Mesodermal cell (in vitro differentiated cells): ENCODE results near the gene RPL13.

Experiments used
- H3K27ac ChIP-seq: 2 replicates; pipeline ENCODE4 v1.7.0; 2013; ENCODE audit warnings: mild to moderate bottlenecking, low read depth, low read length, moderate library complexity; ENCODE audit not compliant: severe bottlenecking
- H3K36me3 ChIP-seq: 2 replicates; pipeline ENCODE4 v1.7.1; 2013; ENCODE audit warnings: mild to moderate bottlenecking, low read length, moderate library complexity; ENCODE audit not compliant: control insufficient read depth, insufficient read depth
- H3K4me1 ChIP-seq: one replicate; pipeline ENCODE4 v1.7.1; 2013; ENCODE audit warnings: mild to moderate bottlenecking, low read length; ENCODE audit not compliant: insufficient read depth, control insufficient read depth, poor library complexity, severe bottlenecking
- H3K4me3 ChIP-seq: 2 replicates; pipeline ENCODE4 v1.7.0; 2013; ENCODE audit warnings: low read length, control low read depth, mild to moderate bottlenecking; ENCODE audit not compliant: insufficient read depth, poor library complexity, severe bottlenecking; ENCODE audit errors: extremely low read depth
- H3K9me3 ChIP-seq: 2 replicates; pipeline ENCODE4 v1.7.1; 2013; ENCODE audit warnings: mild to moderate bottlenecking, low read length, moderate library complexity; ENCODE audit not compliant: control insufficient read depth
- WGBS, 2 experiments: methylation state at CpG; one replicate each; pipeline ENCODE4 v1.1.5; 2013; ENCODE audit warnings: missing lambda C conversion rate in 2 of 2; ENCODE audit not compliant: insufficient coverage in 2 of 2; 5-methylcytosine and 5-hydroxymethylcytosine counted together

The RPL13 gene

DNA sequence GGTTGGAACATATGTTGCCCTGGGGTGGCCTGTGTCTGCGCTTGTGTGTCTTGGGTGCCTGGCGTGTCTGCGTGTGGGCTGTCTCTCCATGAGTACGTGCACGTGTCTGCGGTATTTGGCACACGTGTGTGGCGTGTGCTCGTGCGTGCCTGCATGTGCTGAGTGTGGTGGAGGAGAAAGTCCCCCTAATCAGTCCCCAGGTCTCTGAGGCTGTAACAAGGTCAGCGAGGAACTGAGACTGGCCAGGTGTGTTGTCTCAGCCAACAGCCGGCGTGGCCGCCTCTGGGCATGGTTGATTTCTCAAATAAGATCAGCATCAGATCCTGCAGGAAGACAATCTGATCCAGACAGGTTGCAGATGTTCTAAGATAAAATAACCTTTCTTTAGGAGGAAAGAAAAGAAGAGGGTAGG is 11.6 kb downstream of the RPL13 start:
- Histone ChIP-seq H3K9me3 (no peaks in the 10 kb centered on the region), H3K4me3 (no peak overlapping the region), H3K4me1 (peaks cover 10% of the 10 kb centered on the region), H3K36me3 (no peaks in the 10 kb centered on the region), H3K27ac (no peak overlapping the region)
- 94 to 99% methylated on average over 11 to 14 of the region's 14 CpGs for WGBS, 2 experiments

DNA sequence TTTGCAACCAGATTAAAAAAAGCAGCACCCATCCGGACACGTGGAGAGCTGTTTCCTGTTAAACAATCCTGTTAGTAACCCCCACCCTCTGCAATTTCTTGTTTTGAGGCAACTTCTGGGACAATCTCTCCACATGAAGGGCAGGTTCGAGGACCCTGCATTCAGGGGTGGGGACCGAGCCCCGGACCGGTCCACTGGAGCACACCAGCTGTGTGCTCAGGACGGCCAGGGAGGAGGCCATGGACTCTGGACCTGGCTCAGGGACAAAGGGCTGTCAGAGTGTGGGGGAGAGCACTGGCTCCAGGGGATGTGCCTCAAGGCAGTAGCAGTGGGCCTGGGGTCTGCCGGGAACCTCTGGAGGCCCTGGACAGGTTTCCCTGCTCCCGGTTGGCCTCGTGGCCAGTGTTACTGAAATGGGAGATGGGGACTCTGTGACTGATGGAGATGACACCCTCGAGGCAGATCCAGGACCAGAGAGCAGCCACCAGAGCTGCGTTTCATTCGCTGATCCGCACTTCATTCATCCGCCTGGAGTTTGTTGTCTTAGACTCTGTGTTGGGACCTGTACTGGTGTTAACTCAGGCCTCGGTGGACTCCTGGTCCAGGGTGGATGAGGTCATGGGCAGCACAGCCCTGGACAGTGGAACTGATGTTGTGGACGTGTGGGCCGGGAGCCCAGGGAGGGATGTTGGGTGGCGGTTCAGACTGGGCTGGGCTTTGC is 12.2 kb downstream of the RPL13 start:
- Histone ChIP-seq H3K36me3 (no peaks in the 10 kb centered on the region), H3K4me1 (peaks cover 10% of the 10 kb centered on the region), H3K4me3 (no peak overlapping the region), H3K9me3 (no peaks in the 10 kb centered on the region), H3K27ac (no peak overlapping the region)
- WGBS, 2 experiments, result 91 to 94% methylated on average over 19 of the region's 19 CpGs

GRCh38 chr16:89573826-89574680 is 13.6 kb downstream of the RPL13 start:
- Histone ChIP-seq H3K36me3 (no peaks in the 10 kb centered on the region), H3K4me3 (peak overlapping the region; percentile 2), H3K9me3 (no peaks in the 10 kb centered on the region), H3K27ac (no peak overlapping the region), H3K4me1 (peaks cover 9% of the 10 kb centered on the region)
- WGBS, 2 experiments, result 74 to 83% methylated on average over 21 to 28 of the region's 31 CpGs

DNA sequence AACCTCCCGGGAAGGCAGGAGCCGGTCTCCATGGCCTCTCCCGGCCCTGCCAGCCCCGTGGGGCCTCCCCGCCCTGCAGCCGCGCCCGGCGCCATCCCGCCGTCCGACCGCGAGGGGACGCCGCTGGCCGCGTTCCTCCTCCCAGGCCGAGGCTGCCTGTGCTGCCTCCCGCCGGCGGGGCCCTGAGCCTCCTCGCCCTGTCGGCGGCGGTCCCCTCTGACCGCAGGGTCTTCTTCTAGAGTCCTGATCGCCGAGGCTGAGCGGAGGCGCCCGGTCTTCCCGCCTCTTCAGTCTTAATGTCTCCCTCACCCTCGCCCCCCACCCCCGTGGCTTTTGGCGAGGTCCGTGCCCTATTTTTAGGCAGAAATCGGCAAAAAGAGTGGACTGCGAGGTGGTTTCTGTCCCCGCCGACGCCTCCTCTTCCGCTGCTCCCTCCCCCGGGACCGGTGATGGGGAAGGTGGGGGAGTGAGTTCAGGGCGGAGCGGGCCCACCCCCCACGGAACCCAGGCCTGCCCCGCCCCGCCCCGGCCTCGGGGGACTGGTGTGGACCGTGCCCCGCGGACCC is 14.3 kb downstream of the RPL13 start:
- Histone ChIP-seq H3K36me3 (no peaks in the 10 kb centered on the region), H3K4me3 (peak overlapping the region; percentile 33), H3K9me3 (no peaks in the 10 kb centered on the region), H3K4me1 (peaks cover 4% of the 10 kb centered on the region), H3K27ac (no peak overlapping the region)
- WGBS, 2 experiments, result 3 to 4% methylated on average over 22 to 38 of the region's 55 CpGs

- H3K9me3 ChIP-seq, result no peaks in the 10 kb centered on the region
- WGBS, 2 experiments, result 1 to 2% methylated on average over 43 to 59 of the region's 103 CpGs
- no peaks in the 10 kb centered on the region for H3K4me1 ChIP-seq
- no peak within 1 kb of the TSS for H3K27ac ChIP-seq
- H3K36me3 ChIP-seq, result no peaks in the 10 kb centered on the region
- peak within 1 kb of the TSS; percentile 33 for H3K4me3 ChIP-seq
These were observed 15.0 kb downstream of the RPL13 start, which contains the start of gene CPNE7 for GRCh38 chr16:89575247-89576152. CPNE7 (plus strand) TSS chr16:89575758; CDS start chr16:89575898, 140 bp downstream.

DNA sequence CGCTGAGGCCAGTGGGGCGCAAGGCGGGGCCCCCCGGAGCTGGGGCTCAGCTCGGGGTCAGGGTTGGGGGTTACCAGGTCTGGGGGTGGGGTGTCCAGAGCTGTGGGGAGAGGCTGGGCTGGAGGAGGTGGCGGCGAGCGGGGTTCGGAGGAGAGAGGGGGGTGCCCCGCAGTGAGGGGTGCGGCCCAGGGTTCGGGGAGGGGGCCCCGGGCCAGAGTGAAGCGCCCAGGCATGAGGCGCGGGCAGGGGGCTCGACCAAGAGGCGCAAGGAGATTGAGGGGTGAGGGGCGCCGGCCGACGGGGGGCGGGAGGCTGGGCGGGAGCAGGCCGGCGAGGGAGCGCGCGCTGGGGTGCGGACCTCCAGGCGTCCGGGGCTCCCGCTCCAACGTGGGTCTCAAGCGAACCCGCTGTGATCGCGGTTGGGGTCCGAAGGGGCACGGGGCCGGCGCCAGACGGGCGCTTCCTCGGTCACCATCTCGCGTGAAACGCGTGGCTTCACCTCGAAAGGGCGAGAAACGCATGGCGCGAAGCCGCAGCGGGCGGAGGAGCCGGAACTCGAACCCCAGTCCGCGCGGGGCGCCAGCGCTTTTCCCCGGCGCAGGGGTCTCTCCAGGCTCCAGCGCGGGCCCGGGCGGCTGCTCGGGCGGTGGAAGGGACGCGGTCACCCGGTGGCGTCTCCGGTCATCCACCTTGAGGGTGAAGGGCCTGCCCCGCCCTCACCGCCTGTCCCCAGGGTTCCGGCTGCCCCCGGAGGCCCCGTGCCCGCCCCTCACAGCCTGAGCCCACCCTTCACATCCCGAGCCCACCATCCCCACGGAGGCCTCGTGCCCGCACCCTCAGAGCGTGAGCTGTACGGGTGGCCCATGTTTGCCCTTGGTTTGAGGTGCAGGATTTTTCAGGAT is 15.9 kb downstream of the RPL13 start:
- peaks cover 1% of the 10 kb centered on the region for H3K4me1 ChIP-seq
- peak overlapping the region; percentile 26 for H3K4me3 ChIP-seq
- no peaks in the 10 kb centered on the region for H3K36me3 ChIP-seq
- 30 to 33% methylated on average over 71 to 77 of the region's 89 CpGs for WGBS, 2 experiments
- no peak overlapping the region for H3K27ac ChIP-seq
- no peaks in the 10 kb centered on the region for H3K9me3 ChIP-seq

DNA sequence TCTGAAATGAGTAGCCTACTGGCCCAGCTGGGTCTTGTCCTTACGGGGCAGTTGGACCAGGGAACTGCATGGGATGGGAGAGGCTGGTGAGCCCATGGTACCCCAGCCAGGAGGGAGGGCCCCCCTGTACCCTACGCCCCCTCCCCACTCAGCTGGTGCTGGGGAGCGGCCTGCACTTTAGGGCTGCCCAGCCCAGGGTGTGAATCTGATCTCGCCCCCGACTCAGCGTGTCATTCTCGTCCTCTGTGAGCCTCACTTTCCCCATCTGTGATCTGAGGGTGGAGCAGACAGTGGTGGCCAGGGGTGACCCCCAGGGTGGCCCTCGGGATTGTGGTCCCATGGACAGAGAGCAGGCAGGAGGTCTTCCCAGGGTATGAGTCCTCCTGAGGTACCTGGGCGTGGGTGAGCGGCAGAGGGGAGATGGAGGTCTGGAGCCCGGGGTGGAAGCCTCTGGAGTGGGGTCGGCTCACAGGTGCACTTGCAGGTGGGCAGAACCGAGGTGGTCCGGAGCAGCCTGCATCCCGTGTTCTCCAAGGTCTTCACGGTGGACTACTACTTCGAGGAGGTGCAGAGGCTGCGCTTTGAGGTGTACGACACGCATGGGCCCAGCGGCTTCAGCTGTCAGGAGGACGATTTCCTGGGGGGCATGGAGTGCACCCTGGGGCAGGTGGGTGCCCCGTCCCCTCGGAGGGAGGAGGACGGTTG is 16.7 kb downstream of the RPL13 start:
- WGBS, 2 experiments, result 88 to 92% methylated on average over 21 to 23 of the region's 25 CpGs
- no peaks in the 10 kb centered on the region for H3K36me3 ChIP-seq
- peaks cover 9% of the 10 kb centered on the region for H3K4me1 ChIP-seq
- H3K27ac ChIP-seq, result no peak overlapping the region
- H3K9me3 ChIP-seq, result no peaks in the 10 kb centered on the region
- H3K4me3 ChIP-seq, result no peak overlapping the region

GRCh38 chr16:89579351-89579750 is 18.9 kb downstream of the RPL13 start:
- no peak overlapping the region for H3K4me3 ChIP-seq
- 85 to 87% methylated on average over 12 to 14 of the region's 15 CpGs for WGBS, 2 experiments
- H3K36me3 ChIP-seq, result no peaks in the 10 kb centered on the region
- peaks cover 13% of the 10 kb centered on the region for H3K4me1 ChIP-seq
- no peaks in the 10 kb centered on the region for H3K9me3 ChIP-seq
- H3K27ac ChIP-seq, result no peak overlapping the region

DNA sequence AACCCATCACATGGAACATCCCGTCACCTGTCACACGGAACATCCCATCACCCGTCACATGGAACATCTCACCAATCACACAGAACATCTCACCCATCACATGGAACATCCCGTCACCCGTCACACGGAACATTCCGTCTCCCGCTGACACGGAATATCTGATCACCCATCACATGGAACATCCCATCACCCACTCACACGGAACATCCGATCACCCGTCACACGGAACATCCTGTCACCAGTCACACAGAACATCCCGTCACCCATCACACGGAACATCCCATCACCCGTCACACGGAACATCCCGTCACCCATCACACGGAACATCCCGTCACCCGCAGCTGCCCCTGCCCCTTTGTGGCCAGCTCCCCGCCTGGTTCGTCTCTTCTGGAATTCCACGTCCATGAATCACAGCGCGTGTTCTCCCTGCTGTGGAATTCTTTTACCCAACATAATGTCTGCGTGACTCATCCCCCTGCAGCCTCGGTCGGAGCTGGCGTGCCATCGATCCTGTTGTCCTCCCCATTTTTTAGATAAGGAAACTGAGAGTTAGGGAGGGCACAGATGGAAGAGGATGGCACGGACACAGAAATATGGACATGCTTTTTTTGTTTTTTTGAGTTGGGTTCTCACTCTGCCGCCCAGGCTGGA is 20.7 kb downstream of the RPL13 start:
- Histone ChIP-seq H3K4me3 (no peak overlapping the region), H3K9me3 (no peaks in the 10 kb centered on the region), H3K27ac (peak overlapping the region; percentile 36), H3K36me3 (no peaks in the 10 kb centered on the region), H3K4me1 (peaks cover 19% of the 10 kb centered on the region)
- 83% methylated on average over 26 to 29 of the region's 33 CpGs for WGBS, 2 experiments
